HL-60 (cell line): ENCODE results near the gene DOLK.
"Not testable (repeated sequence)": the region's sequence is repeated elsewhere in the genome, so short reads cannot be mapped to it uniquely, and the experiment has no call there.

Experiments
- DNase-seq, 2 experiments: peaks; one replicate each; pipeline ENCODE4 v3.0.0-alpha.2; 2010 to 2020; ENCODE audit warnings: low read depth in 1 of 2, low spot score in 1 of 2
- H3K27ac ChIP-seq: fragments of 250-450 bp; sonication (Bioruptor Pico); replicated peaks from 2 replicates; pipeline ENCODE4 v1.5.1; 2020; ENCODE audit warnings: mild to moderate bottlenecking, moderate library complexity
- H3K27me3 ChIP-seq: fragments of 250-450 bp; sonication (Bioruptor Pico); 2 replicates; pipeline ENCODE4 v1.5.1; 2021; ENCODE audit warnings: mild to moderate bottlenecking, moderate library complexity; ENCODE audit not compliant: insufficient read depth, poor library complexity, severe bottlenecking
- H3K4me3 ChIP-seq: replicated peaks from 2 replicates; pipeline ENCODE4 v1.5.1; 2011; ENCODE audit warnings: mild to moderate bottlenecking, control low read depth, low read length; ENCODE audit not compliant: insufficient read depth
- GABPA ChIP-seq: IDR thresholded peaks from 2 replicates; pipeline ENCODE4 v1.6.1; 2012; ENCODE audit warnings: low read depth
- POLR2AphosphoS5 ChIP-seq: IDR thresholded peaks from 2 replicates; pipeline ENCODE4 v1.6.1; 2012; ENCODE audit warnings: low read depth
- SPI1 ChIP-seq: IDR thresholded peaks from 2 replicates; pipeline ENCODE4 v1.6.1; 2012; ENCODE audit warnings: low read depth, mild to moderate bottlenecking, borderline replicate concordance
- TF ChIP-seq, protein P1 (sequence below): IDR thresholded peaks from one replicate; pipeline ENCODE4 v1.5.1; 2011; ENCODE audit warnings: low read length, control low read depth, inconsistent platforms; ENCODE audit not compliant: insufficient read depth
- TF ChIP-seq, protein P2 (sequence below): IDR thresholded peaks from 2 replicates; pipeline ENCODE4 v1.6.1; 2012; ENCODE audit warnings: low read depth; ENCODE audit not compliant: insufficient replicate concordance

Gene DOLK

DNA sequence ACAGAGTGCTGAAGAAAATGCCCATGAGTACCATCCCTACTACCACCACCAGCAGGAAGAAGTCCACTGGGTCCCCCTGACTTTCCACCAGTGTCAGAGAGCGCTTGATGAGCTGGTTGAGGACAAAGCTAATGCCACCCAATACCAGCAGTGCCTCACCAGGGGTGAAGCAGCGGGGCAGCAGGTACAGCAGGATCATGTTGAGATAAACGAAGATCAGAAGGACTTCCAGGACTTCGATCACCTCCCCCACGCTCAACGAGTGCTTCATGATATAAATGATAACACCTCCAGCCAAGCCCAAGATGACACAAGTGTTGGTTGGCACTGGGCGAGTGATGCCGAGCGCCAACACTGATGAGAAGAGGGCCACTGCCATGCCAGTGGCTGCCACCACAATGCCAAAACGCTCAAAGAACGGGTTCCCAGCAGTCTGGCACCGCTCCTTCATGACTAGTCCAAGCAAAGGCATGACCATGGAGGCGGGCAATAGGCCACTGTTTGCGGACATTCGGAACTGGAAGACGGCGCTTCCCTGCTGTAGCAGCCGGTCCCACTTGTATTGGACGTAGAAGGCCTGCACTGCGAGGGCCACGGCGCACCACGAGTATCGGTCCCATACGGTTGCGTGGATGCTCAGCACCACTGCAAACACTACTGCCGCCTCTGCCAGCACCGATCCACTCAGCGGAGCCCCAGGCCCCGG is 679 bp downstream of the DOLK start:
- DNase-seq: peak in 1 of 2 experiments; percentile 19
- TF ChIP-seq, protein P1, sequence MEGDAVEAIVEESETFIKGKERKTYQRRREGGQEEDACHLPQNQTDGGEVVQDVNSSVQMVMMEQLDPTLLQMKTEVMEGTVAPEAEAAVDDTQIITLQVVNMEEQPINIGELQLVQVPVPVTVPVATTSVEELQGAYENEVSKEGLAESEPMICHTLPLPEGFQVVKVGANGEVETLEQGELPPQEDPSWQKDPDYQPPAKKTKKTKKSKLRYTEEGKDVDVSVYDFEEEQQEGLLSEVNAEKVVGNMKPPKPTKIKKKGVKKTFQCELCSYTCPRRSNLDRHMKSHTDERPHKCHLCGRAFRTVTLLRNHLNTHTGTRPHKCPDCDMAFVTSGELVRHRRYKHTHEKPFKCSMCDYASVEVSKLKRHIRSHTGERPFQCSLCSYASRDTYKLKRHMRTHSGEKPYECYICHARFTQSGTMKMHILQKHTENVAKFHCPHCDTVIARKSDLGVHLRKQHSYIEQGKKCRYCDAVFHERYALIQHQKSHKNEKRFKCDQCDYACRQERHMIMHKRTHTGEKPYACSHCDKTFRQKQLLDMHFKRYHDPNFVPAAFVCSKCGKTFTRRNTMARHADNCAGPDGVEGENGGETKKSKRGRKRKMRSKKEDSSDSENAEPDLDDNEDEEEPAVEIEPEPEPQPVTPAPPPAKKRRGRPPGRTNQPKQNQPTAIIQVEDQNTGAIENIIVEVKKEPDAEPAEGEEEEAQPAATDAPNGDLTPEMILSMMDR: no peak
- TF ChIP-seq SPI1 (no peak), GABPA (no peak), POLR2AphosphoS5 (no peak)
- TF ChIP-seq, protein P2, sequence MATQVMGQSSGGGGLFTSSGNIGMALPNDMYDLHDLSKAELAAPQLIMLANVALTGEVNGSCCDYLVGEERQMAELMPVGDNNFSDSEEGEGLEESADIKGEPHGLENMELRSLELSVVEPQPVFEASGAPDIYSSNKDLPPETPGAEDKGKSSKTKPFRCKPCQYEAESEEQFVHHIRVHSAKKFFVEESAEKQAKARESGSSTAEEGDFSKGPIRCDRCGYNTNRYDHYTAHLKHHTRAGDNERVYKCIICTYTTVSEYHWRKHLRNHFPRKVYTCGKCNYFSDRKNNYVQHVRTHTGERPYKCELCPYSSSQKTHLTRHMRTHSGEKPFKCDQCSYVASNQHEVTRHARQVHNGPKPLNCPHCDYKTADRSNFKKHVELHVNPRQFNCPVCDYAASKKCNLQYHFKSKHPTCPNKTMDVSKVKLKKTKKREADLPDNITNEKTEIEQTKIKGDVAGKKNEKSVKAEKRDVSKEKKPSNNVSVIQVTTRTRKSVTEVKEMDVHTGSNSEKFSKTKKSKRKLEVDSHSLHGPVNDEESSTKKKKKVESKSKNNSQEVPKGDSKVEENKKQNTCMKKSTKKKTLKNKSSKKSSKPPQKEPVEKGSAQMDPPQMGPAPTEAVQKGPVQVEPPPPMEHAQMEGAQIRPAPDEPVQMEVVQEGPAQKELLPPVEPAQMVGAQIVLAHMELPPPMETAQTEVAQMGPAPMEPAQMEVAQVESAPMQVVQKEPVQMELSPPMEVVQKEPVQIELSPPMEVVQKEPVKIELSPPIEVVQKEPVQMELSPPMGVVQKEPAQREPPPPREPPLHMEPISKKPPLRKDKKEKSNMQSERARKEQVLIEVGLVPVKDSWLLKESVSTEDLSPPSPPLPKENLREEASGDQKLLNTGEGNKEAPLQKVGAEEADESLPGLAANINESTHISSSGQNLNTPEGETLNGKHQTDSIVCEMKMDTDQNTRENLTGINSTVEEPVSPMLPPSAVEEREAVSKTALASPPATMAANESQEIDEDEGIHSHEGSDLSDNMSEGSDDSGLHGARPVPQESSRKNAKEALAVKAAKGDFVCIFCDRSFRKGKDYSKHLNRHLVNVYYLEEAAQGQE: no peak
- peak overlapping the region; percentile 81 for H3K27ac ChIP-seq
- peak overlapping the region; percentile 94 for H3K4me3 ChIP-seq
- no peaks in the 10 kb centered on the region for H3K27me3 ChIP-seq

DNA sequence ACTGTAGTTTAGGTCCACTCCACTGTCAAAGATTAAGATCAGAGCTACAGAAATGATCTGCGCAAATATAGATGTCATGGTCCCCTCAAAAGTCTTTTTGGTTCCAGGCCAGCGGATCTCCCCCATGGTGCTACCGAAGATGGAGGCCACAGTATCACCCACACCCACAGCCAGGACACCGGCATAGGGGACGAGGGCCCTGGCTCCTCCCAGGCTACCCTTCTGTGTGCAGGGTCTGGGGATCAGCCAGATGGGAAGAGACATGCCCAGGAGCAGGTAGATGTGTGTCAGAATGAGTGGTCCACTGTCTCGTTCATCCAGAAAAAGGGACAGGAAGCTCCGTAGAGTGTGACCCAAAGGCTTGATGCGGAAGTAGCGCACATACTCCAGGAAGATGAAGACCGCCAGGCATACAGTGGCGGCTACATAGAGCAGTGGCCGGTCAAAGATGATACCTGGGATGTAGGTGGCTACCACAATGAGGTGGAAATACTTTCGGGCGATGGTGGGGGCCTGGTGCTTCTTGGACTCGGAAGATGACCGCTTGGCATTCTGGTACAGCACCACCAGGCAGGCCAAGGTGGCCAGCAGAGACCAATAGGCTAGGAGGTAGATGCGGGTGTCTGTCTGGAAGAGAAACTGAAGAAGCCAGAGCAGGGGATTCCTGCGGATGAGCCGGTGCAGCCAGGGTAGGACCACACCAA is 1.5 kb downstream of the DOLK start:
- no peak overlapping the region for H3K4me3 ChIP-seq
- H3K27ac ChIP-seq: no peak overlapping the region
- H3K27me3 ChIP-seq: no peaks in the 10 kb centered on the region
- TF ChIP-seq, protein P1: no peak
- no peak for TF ChIP-seq GABPA
- TF ChIP-seq, protein P2: no peak
- TF ChIP-seq POLR2AphosphoS5: no peak
- TF ChIP-seq SPI1: no peak
- DNase-seq: no peak

DNA sequence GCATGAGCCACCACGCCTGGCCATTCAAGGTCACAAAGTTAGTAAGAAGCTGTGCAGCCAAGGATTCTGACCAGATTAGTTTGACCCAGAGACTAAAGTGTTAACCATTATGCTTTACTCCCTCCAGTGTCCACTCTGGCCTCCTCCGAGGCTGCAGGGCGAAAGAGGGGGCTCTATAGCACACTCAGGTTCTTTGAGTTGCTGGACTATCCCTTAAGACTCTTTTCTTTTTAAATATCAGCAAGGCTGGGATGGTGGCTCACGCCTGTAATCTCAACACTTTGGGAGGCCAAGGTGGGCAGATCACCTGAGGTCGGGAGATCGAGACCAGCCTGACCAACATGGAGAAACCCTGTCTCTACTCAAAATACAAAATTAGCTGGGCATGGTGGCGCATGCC is 2.4 kb downstream of the DOLK start:
- not testable (repeated sequence) for H3K27ac ChIP-seq, DNase-seq, H3K27me3 ChIP-seq, H3K4me3 ChIP-seq

DNA sequence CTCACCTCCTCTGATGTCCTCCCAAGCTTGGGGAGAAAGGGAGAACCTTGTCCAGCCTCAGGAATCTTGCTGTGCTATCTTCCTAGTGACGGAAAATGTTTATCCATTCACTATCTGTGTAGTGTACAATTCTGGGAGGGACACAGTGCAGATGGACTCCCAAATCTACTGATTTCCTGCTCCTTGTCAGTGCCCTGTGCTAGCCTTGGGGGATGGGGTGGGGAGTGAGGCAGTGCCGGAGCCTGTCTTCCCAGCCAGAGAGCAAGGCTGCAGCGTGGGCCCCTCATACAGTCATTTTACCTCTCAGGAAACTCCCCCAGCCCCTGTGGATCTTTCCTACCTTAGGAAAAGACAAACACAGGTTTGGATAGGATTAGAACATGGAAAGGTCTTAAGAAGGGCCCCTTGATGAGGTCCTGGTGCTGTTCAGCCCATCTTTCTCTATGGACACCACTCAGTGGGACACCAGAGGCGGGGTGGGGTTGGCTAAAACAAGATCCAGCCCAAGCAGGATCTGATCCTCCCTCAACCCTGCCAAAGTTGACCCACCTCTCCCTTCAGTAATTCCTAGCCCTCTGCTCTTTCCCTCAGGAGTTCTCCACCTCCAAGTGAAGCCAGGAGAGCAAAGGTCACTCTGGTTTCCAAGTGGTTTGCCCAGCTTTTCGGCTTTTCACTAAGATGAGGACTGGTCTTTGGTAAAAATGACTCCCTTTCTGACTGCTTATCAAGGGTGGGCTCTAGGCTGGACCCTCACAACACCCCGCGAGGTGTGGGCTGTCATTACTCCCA is 3.4 kb downstream of the DOLK start:
- DNase-seq: no peak
- Histone ChIP-seq H3K4me3 (no peak overlapping the region), H3K27me3 (no peaks in the 10 kb centered on the region), H3K27ac (no peak overlapping the region)
- no peak for TF ChIP-seq GABPA
- no peak for TF ChIP-seq SPI1
